GF-D8 (cell line): ENCODE measurements around the gene TSPO2.

Experiments used
- DNase-seq: peaks from one replicate; lab custom pipeline; 2025; lab: John Stamatoyannopoulos, UW

The TSPO2 gene

GRCh38 chr6:41075651-41076626 lies 33.7 kb downstream of the TSPO2 start:
- DNase-seq, result no peak

- DNase-seq, result no peak
Observed at GRCh38 chr6:41077536-41077935, 35.3 kb downstream of the TSPO2 start.

- no peak for DNase-seq
Observed at GRCh38 chr6:41078101-41078500, 35.8 kb downstream of the TSPO2 start.

DNA sequence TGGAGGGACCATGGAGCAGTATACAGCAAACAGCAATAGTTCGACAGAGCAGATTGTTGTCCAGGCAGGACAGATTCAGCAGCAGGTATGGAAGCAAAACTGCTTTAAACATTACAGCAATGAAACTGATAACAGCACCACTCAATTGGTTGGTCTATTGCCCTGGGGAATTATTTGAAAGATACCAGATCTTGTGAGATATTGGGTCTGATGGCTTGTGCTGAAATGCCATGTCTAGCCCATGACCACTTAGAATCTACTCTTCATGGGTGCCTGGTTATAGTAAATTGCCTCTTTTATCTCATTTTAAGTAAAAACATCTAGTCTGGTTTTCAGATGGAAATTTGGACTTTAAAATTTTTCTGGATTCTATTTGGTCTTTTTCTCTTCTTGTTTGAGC lies 36.8 kb downstream of the TSPO2 start:
- no peak for DNase-seq

GRCh38 chr6:41080621-41081020 lies 38.4 kb downstream of the TSPO2 start:
- DNase-seq, result peak; percentile 31

DNA sequence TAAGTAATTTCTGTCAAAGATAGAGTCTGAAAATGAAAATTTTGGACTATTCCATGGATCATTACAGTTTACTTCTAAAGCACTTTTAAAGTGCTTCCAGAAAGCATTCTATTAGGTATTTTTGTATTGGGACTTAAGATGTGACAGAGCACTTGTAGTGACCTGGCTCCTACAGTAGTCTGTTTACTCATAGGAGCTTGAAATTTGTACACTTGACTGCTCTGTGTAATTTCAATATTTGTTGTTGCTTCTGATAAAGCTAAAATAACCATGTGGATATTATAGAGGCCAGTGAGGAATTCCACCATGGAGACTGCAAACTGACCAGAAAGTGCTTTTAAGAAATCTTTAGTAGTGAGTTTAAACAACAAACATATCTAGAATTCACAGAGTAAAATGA lies 40.8 kb downstream of the TSPO2 start:
- DNase-seq, result no peak

DNA sequence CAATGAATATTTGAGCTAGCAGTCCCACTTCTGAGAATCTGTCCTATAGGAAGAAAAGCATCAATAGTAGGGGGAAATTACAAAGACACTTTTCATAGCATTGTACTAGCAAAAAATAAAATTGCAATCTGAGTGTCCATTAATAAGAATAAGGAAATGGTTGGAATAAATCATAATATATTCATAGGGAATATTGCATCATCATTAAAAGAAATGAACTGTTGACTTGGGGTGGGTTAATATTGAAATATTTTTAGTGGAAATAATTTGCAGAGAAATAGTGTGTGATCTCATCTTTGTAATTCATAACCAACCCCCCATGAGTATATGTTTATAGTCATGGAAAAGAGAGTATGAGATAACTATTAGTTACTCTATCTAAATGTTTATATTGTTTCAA lies 42.9 kb downstream of the TSPO2 start:
- no peak for DNase-seq

- DNase-seq, result no peak
Observed at GRCh38 chr6:41088451-41088850, 46.2 kb downstream of the TSPO2 start.

- DNase-seq, result no peak
Observed at GRCh38 chr6:41090841-41091761, 48.8 kb downstream of the TSPO2 start.

GRCh38 chr6:41092421-41093140 lies 50.3 kb downstream of the TSPO2 start:
- DNase-seq, result peak; percentile 1

GRCh38 chr6:41093729-41094128 lies 51.5 kb downstream of the TSPO2 start:
- DNase-seq, result no peak
